Activated CD4-positive, alpha-beta T cell treated with anti-CD3 and anti-CD28 coated beads for 24 hours (primary cell): Measurements from ENCODE around the gene PFKL.
"Not testable (repeated sequence)": the region's sequence is repeated elsewhere in the genome, so short reads cannot be mapped to it uniquely, and the experiment has no call there.

Experiments
- DNase-seq, 2 donors: peaks; one replicate each; pipeline ENCODE4 v3.0.0-alpha.2; 2020; ENCODE audit warnings: low read depth in 2 of 2

PFKL gene

GRCh38 chr21:44327603-44327974 lies 27.7 kb downstream of the PFKL start:
- DNase-seq: no peak

DNA sequence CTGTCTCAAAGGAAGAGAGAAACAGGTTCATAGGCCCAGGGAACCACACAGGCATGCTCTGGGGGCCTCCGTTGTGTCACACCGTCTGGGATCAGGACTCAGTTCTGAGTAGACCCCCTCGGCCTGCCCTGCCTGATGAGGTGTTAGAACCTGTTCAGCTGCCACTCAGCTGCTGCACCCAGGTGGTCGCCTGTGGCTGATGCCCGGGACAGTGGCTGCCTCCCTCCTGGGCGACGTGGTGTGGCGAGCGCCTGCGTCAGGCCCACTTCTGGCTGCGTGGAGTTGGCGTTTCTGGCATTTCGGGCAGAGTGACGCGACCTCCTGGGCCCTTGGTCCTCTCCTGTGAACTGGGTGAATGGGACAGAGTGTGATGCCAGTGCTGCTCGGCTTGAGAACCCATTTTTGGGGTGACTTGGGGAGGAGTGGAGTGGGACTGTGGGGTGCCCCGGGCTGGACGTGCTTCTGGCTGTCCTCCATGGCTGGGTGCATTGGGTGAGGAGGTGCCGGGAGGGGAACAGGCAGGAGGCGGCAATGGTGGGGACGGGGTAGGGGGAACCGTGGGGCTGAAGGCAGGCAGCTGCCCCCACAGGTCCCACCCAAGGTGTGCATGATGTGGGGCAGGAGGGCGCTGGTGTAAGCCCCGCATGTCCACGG lies 28.5 kb downstream of the PFKL start:
- DNase-seq: no peak

- no peak for DNase-seq
These were observed 29.4 kb downstream of the PFKL start for GRCh38 chr21:44329086-44329889.

DNA sequence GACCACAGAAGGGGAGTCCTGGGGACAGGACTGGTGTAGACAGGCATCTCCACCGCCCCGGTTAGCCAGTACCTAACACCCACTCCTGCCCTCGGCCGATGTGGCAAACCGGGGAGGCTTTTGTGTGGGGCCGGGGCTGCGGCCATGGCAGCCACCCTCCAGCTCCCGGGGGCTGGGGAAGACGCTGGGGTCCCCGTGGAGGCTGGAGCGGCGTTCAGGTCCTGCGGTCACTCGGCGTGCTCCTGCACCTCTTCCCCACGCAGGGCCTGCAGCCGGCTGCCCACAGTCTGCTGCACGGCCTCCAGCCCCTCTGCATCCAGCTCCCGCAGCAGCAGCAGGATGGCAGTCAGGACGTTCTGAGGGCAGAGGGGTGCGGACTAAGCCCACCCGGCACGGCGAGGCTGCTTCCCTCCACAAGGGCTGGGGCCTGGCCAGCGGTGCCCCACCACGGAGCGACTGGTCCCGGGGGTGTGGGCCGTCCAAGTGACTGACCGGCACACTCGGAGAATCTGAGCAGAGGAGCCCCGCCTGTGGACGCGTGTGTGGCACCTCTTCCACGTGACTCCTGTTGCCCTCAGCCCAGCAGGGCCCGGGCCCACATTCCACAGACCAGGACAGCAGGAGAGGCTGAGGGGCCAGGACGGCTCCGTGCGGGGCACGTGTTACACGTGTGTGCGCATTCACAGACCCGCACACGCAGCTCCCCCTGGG lies 30.3 kb downstream of the PFKL start:
- no peak for DNase-seq

DNA sequence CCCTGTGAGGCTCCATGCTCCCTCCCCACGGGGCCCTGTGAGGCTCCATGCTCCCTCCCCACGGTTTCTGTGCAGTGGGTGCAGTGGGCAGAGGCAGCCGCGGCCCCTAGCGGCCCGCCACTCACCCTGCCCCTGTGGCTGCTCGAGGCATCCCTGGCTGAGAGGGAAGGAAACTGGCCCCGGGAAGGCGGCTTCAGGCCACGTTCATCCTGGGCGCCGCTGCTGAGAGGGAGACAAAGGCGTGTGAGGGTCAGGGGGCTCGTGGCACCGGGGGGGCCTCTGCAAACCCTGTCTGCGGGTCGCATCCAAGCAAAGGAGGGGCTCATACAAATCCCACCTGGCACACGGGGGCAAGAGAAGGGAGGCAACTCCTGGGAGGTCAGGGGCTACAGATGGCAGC lies 30.8 kb downstream of the PFKL start:
- no peak for DNase-seq

DNA sequence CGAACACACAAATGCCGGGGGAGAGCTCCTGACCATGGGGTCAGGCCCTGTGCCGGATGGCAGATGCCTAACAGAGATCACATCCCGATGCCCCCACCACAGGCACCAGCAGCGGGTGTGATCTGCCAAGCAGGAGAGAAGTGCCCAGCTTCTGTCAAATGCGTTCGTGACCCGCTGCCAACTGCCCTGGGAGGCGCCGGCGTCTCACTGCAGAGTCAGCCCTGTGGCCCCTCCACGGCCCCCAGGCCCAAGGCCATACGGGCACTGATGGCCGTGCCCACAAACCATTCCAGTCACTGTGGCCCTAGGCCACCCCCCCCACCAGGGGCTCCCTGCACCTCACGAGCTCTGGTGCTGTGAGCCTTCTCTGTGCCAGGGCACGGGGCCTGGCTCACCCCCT lies 31.4 kb downstream of the PFKL start:
- DNase-seq: no peak

GRCh38 chr21:44331650-44332307 lies 31.9 kb downstream of the PFKL start:
- DNase-seq: no peak

DNA sequence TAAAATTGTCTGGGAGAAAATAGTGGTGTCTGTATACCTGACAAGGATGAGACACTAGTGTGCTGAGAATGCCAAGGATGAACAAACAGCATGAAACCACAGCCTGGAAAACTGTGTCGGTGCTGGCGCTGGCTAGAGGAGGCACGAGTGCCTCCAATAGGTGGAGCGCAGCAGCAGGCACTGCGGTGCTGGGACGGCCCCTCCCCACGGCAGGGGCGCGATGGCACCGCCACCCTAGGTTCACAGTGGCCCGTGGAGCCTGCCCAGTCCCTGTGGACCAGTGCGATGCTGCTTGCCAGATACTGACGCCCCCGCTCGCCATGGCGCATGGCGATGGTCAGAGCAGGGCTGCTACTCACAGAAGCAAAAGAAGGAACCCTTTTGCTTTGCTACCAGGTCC lies 32.5 kb downstream of the PFKL start:
- no peak for DNase-seq

DNA sequence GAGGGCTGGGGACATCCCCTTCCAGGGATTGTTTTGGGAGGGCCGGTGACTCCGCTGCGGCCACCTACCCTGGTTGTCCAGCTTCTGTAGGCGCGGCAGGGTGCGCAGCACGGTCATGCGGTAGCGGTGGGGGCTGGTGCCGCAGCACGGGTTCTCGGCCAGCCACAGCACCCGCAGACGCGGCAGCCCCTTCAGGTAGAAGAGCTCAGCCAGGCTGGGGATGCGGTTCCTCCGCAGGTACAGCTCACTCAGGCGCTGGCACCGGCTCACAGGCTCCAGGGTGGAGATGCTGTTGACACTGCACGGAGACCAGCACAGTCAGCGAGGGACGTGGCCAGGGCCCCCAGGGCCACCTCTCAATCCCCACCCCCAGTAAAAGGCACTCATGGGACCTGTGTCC lies 33.1 kb downstream of the PFKL start:
- DNase-seq: no peak

DNA sequence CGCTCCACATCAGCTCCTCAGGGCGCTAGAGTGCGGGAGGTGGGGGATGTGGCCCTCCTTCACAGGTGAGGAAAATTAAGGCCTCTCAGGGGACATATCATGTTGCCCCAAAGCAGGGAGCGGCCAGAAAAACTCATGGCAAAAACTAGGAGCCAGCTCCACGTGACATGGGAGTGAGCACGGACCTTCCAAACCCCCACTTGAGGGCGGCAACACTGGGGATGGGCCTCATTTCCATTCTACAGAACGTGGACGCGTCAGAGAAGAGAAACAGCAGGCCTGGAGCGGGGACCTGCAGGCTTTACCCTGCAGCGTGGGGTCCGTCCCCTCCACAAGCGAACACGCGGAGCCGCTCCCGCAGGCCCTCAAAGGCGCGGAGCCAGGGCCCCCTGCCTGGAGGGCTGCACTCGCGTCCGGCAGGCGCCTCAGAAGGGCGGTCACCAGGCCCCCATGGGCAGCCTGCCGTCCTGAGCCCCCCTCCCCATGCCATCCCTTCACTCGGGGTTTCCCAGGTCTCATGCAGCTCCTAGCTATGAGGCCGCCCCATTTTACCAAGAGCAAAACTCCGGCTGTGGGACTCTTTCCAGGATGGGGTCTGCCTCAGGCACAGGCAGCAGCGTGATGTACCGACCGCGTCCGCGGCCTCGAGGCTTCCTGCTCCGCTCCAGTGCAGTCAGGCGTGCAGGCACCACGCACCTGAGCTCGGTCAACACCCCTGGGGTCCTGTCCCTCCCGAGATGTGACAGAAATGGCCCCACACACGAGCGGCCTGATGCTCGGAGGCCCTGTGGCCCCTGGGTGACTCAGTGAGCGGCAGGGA lies 33.9 kb downstream of the PFKL start:
- DNase-seq: no peak

GRCh38 chr21:44334329-44335030 lies 34.6 kb downstream of the PFKL start:
- no peak for DNase-seq

- no peak for DNase-seq
These were observed 35.6 kb downstream of the PFKL start for GRCh38 chr21:44335266-44336059.

- DNase-seq: no peak
These were observed 37.6 kb downstream of the PFKL start for GRCh38 chr21:44337449-44337848.

DNA sequence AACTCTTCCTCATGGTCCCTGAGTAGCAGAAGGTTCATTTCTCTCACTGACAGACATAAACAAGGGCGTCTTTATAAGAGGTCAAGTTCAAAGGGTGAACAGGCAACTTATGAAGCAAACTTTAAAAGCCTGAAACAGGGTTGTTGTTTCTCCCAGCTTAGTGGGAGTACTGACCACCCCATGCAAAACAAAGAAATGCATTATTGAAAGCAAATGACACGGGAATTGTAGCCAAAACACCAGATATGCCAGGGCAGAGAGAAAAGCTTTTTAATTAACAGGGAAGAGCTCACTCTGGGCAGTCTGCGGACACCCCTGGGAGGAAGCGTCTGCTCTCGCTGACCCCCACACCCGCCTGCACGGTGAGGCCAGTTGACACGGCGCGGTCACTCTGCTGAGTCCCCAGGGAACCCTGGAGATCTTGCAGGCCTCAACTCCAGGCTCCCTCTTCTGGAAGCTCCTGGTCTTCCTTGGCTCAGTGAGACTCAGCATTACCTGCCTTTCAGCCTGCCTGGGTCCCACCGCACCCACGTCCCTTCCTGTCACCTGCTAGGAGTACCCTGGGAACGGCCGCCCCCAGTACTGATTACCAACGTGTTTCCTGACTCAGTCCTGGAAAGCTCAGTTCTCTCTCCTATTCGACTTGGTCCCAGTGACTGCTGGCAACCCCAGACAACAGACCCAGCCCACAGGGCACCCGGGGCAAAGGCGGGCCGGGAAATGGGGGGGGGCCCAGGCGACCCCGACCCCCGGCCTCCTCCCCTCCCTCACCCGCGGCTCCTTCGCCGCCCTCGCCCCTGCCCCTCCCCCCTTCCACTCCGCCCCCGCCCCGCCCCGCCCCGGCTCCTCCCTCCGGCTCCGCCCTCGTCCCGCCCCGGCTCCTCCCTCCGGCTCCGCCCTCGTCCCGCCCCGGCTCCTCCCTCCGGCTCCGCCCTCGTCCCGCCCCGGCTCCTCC lies 38.4 kb downstream of the PFKL start:
- DNase-seq: peak in 1 of 2 donors; percentile 15

GRCh38 chr21:44338971-44339910 lies 39.4 kb downstream of the PFKL start, which contains the start of gene CFAP410:
Gene CFAP410, minus strand, starts transcription at chr21:44339390. Its CDS starts 196 bp downstream, at chr21:44339194.
- peak; percentile 87 to 89 for DNase-seq

DNA sequence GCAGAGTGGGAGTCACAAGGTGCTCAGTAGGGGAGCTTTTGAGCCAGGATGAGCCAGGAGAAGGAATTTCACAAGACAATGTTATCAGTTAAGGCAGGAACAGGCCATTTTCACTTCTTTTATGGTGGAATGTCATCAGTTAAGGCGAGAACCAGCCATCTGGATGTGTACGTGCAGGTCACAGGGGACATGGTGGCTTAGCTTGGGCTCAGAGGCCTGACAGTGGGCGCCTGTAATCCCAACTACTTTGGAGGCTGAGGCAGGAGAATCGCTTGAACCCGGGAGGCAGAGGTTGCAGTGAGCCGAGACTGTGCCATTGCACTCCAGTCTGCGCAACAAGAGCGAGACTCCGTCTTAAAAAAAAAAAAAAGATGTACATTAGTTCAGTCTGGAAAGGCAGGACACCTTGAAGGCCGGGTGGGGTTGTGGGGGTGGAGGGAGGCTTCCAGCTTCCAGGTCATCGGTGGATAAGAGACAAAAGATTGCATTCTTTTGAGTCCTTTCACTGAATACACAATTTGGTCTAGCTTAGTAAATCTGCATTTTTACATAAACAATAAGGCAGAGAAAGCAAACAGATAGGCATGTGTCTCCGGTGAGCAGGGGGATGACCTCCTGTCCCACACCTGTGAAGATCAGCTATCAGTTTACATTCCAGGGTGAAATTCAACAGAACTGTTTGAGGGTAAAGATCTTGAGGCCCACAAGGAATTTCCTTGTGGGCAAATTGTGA lies 42.0 kb downstream of the PFKL start:
- DNase-seq: not testable (repeated sequence)

DNA sequence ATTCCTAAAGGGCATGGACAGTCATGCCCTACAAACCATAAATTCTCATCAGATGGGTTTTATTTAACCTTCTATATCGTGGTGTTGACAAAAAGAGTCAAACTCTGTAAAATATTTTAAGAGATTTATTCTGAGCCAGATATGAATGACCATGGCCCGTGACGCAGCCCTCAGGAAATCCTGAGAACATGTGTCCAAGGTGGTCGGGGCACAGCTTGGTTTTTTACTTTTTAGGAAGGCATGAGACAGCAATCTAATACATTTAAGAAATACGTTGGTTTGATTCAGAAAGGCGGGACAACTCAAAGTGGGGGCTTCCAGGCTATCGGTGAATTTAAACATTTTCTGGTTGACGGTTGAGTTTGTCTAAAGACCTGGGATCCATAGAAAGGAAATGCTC lies 43.1 kb downstream of the PFKL start:
- DNase-seq: not testable (repeated sequence)
